Measurements from ENCODE around the gene CHRNE. TPM values are rescaled to one million over a fixed set of nuclear protein-coding genes. Genes with fewer than 3 reads are reported as not detected.

CHRNE gene
- total and polyA plus RNA-seq, 2 of the 8 experiments (the other 6 are each of a cell fraction or from before 2014, with no cell fraction given), result 0.15 to 0.33 TPM

DNA sequence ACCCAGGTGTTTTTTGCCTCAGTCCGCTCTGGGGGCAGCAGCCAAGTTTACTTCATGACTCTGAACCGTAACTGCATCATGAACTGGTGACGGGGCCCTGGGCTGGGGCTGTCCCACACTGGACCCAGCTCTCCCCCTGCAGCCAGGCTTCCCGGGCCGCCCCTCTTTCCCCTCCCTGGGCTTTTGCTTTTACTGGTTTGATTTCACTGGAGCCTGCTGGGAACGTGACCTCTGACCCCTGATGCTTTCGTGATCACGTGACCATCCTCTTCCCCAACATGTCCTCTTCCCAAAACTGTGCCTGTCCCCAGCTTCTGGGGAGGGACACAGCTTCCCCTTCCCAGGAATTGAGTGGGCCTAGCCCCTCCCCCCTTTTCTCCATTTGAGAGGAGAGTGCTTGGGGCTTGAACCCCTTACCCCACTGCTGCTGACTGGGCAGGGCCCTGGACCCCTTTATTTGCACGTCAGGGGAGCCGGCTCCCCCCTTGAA is 5.7 kb downstream of the CHRNE start:
- H4K20me1 ChIP-seq (replicated peaks in 1 of 2; ENCODE audit: control insufficient read depth in 1 of 2, insufficient read depth in 2 of 2, low read length in 2 of 2), result peaks cover 0 to 10% of the 10 kb centered on the region in 2 experiments
- H3K36me3 ChIP-seq (ENCODE audit: control insufficient read depth in 2 of 4, insufficient read depth in 4 of 4, low read length in 3 of 4), result peaks cover 4 to 19% (median 17%) of the 10 kb centered on the region in 4 experiments; a peak in 7 of 8 replicates
- 0 out of 7 replicates have a peak, but pooled peaks cover 0 to 2% (median 0%) of the 10 kb centered on the region in 4 experiments for H3K27me3 ChIP-seq (replicated peaks in 1 of 4; ENCODE audit: control insufficient read depth in 3 of 4, extremely low read depth in 1 of 4, insufficient read depth in 3 of 4, low read length in 3 of 4)
- CTCF ChIA-PET (ENCODE audit: partially characterized antibody), result interaction anchor here (0.7 to 3.2 kb wide), 16 partner anchors 8 to 153 kb away, joined by 3 to 17 read pairs (median 4); partner anchors contain the start of genes GLTPD2 and PLD2
- no peak overlapping the region for H2BK12ac ChIP-seq (ENCODE audit: low read depth, low read length)
- H2BK15ac ChIP-seq (ENCODE audit: low read length), result no peak overlapping the region
- no peak overlapping the region for H2AK5ac ChIP-seq (ENCODE audit: low read depth, low read length)
- no peak overlapping the region for H2AFZ ChIP-seq (ENCODE audit: low read length)
- no peaks in the 10 kb centered on the region for H3K79me2 ChIP-seq (ENCODE audit: control insufficient read depth in 1 of 2, insufficient read depth in 2 of 2, low read length in 2 of 2)
- no peak overlapping the region for H4K8ac ChIP-seq (ENCODE audit: extremely low read depth, insufficient read depth, low read length)
- no peak overlapping the region for H3K56ac ChIP-seq (replicated peaks; ENCODE audit: insufficient read length, low read depth, low read length)
- H3K9me3 ChIP-seq (ENCODE audit: insufficient read depth in 2 of 2, low read depth in 1 of 2, low read length in 1 of 2), result no peaks in the 10 kb centered on the region
- H2BK120ac ChIP-seq (replicated peaks; ENCODE audit: low read depth, low read length), result no peak overlapping the region
- H3K18ac ChIP-seq (ENCODE audit: extremely low read depth, low read length), result no peak overlapping the region
- no peak overlapping the region for H2BK5ac ChIP-seq (ENCODE audit: low read depth, low read length)
- no peak overlapping the region for H4K5ac ChIP-seq (ENCODE audit: insufficient read length, low read depth, low read length)
- H3K23me2 ChIP-seq (ENCODE audit: low read depth, low read length), result peaks cover 3% of the 10 kb centered on the region; the same call in 1 of the 2 replicates
- H2BK20ac ChIP-seq (ENCODE audit: low read length), result no peak overlapping the region
- H3K4me3 ChIP-seq (ENCODE audit: extremely low read depth in 1 of 4, insufficient read depth in 2 of 4, low read depth in 3 of 4, low read length in 4 of 4), result no peak overlapping the region
- DNase-seq (ENCODE audit: low read depth in 1 of 2, low spot score in 2 of 2) (no peak), FAIRE-seq (no peak)
- no peak overlapping the region for H3K4ac ChIP-seq (replicated peaks; ENCODE audit: insufficient read length, low read depth, low read length)
- no peak overlapping the region for H4K91ac ChIP-seq (replicated peaks; ENCODE audit: insufficient read length, low read length)
- no peaks in the 10 kb centered on the region; the same call in 1 of the 2 replicates for H3K79me1 ChIP-seq (ENCODE audit: low read depth, low read length)
- H3K27ac ChIP-seq (ENCODE audit: low read depth, low read length), result no peak overlapping the region
- H3K9ac ChIP-seq (replicated peaks in 1 of 4; ENCODE audit: extremely low read depth in 1 of 4, low read depth in 3 of 4, low read length in 3 of 4), result no peak overlapping the region
- H3K4me2 ChIP-seq (ENCODE audit: insufficient read depth in 1 of 2, low read depth in 2 of 2, low read length in 2 of 2), result no peak overlapping the region
- POLR2A ChIA-PET (ENCODE audit: partially characterized antibody), result interaction anchor here (0.7 to 6.4 kb wide), 7 partner anchors 12 to 193 kb away, joined by 3 to 49 read pairs (median 4); partner anchors contain the start of genes PELP1, RNF167 and SLC25A11
- TF ChIP-seq CHD1 (IDR thresholded peaks at IDR 0.05; ENCODE audit: low read depth, low read length), result no peak
- TF ChIP-seq, protein P1, sequence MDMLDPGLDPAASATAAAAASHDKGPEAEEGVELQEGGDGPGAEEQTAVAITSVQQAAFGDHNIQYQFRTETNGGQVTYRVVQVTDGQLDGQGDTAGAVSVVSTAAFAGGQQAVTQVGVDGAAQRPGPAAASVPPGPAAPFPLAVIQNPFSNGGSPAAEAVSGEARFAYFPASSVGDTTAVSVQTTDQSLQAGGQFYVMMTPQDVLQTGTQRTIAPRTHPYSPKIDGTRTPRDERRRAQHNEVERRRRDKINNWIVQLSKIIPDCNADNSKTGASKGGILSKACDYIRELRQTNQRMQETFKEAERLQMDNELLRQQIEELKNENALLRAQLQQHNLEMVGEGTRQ (IDR thresholded peaks at IDR 0.05; ENCODE audit: low read length), result peak; percentile 22; the same call in 1 of the 2 replicates
- H3K4me1 ChIP-seq (replicated peaks in 1 of 4; ENCODE audit: control insufficient read depth in 3 of 4, insufficient read depth in 4 of 4, low read length in 3 of 4), result peaks cover 0 to 9% (median 3%) of the 10 kb centered on the region in 4 experiments; a peak in 5 of 7 replicates
- no peak overlapping the region for H3K23ac ChIP-seq (ENCODE audit: insufficient read length)
- 88% methylated on average over 7 of the region's 10 CpGs; no CpG with 5 or more reads in 1 of the 2 experiments for WGBS, 2 experiments (ENCODE audit: extremely low coverage in 1 of 2, insufficient coverage in 1 of 2, insufficient read length in 1 of 2, insufficient replicate concordance in 2 of 2, low coverage in 1 of 2, low lambda C conversion rate in 2 of 2, missing lambda C conversion rate in 1 of 2)
- no peak overlapping the region for H3K14ac ChIP-seq (ENCODE audit: insufficient read length)

Data from H1 (cell line).